Measurements from ENCODE around the gene TRIAP1. TPM values are rescaled to one million over a fixed set of nuclear protein-coding genes. Genes with fewer than 3 reads are reported as not detected.
A peak's percentile ranks its signal among the peaks of the same experiment; 100 is the strongest.

The TRIAP1 gene
- total RNA-seq, 2 donors from 2014 or later: 28.9 to 36.2 TPM

DNA sequence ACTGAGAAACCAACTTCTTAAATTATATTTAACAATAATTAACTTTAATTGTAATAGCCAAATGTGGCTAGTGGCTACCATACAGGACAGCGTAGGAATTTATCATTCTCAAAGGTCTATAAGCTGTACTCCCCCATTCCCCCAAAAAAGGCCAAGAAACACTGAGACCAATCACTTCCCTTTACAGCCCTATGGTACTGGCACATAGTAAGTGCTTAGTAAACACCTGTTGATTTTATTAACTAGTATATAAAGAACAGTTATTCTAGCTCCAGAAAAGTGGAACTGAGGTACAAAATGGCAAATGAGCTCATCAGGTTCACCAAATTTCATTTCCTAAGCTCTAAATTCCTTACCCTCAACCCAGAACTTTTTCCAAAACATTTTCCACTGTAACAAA lies 29.5 kb upstream of the TRIAP1 start:
- no peaks in the 10 kb centered on the region for H3K36me3 Mint-ChIP-seq
- ATAC-seq (no peak), DNase-seq (ENCODE audit: low spot score) (no peak)
- no peaks in the 10 kb centered on the region for H3K27me3 Mint-ChIP-seq
- peaks cover 40 to 53% of the 10 kb centered on the region in 2 donors for H3K4me1 Mint-ChIP-seq (ENCODE audit: low read depth in 2 of 2)
- H3K27ac Mint-ChIP-seq: peak overlapping the region; percentile 66 to 86
- no peaks in the 10 kb centered on the region for H3K9me3 Mint-ChIP-seq
- no peak overlapping the region for H3K4me3 Mint-ChIP-seq

DNA sequence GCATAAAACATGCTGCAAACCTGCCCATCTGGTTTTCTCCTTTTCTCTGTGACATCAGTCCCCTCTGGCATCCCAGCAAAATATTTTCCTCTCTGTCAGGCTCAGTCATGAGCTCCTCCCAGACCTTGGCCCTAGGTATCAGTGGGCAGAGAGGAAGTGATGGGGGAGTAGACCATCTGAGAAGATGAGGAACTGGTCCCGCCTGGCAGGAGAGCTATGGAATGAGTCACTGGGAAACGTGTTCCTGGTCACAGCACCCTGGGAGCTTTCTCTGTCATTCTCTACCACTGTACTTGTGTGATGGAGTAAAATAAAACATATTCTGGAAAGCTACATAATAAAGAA lies 28.4 kb upstream of the TRIAP1 start:
- Mint-ChIP-seq H3K4me3 (no peak overlapping the region), H3K9me3 (no peaks in the 10 kb centered on the region), H3K4me1 (ENCODE audit: low read depth in 2 of 2) (peaks cover 33 to 49% of the 10 kb centered on the region in 2 donors), H3K27me3 (no peaks in the 10 kb centered on the region), H3K27ac (peak overlapping the region in 1 of 2 donors; percentile 32), H3K36me3 (no peaks in the 10 kb centered on the region)
- DNase-seq (ENCODE audit: low spot score): no peak
- ATAC-seq: no peak

DNA sequence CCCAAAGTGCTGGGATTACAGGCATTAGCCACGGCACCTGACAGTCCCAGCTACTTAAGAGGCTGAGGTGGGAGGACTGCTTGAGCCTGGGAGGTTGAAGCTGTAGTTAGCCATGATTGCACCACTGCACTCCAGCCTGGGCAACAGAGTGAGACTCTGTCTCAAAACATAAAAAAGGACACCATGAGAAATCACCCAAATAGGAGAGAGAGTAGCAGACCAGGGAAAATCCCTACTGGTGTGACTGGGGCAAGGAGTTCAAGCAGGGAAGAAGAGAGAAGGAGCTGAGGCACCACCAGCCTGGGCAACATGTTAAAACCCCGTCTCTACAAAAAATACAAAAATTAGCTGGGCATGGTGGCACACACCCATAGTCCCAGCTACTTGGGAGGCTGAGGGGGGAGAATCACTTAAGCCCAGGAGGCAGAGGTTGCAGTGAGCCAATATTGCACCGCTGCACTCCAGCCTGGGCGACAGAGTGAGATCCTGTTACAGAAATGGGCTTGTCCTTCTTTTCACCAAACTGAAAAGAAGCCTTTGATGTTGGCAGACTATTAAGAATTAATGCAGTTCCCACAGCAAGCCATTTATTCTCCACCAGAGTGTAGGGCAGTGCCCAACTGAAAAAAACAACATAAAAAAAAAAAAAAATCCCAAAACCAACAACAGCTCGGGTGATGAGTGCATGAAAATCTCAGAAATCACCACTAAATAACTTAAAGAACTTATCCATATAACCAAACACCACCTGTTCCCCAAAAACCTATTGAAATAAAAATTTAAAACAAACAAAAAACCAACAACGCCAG lies 27.8 kb upstream of the TRIAP1 start:
- DNase-seq (ENCODE audit: low spot score) (no peak), ATAC-seq (no peak)
- no peaks in the 10 kb centered on the region for H3K27me3 Mint-ChIP-seq
- no peaks in the 10 kb centered on the region for H3K9me3 Mint-ChIP-seq
- peak overlapping the region in 1 of 2 donors; percentile 32 for H3K27ac Mint-ChIP-seq
- H3K4me1 Mint-ChIP-seq (ENCODE audit: low read depth in 2 of 2): peaks cover 31 to 45% of the 10 kb centered on the region in 2 donors
- peak overlapping the region; percentile 37 for H3K4me3 Mint-ChIP-seq
- no peaks in the 10 kb centered on the region for H3K36me3 Mint-ChIP-seq

DNA sequence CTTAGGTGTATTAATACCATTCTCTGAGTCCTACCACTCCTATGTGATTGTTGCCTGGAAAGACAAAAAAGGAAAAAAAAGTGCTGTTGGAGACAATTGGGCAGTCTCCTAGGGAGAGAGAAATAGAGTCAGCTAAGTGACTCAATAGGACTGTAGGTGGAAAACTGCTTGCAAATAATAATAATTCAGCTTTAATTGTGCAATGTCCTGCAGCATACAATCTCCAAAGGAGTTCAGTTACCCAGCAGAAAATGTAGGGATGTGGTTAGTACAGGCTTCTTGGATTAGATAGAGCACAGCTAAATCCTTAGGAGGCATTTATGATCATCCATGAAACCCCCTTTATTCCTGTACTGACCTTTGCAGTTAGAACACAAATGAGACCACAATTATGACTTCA lies 26.3 kb upstream of the TRIAP1 start:
- DNase-seq (ENCODE audit: low spot score): no peak
- Mint-ChIP-seq H3K27ac (peak overlapping the region; percentile 39 to 44), H3K4me3 (no peak overlapping the region), H3K4me1 (ENCODE audit: low read depth in 2 of 2) (peaks cover 39 to 57% of the 10 kb centered on the region in 2 donors), H3K27me3 (no peaks in the 10 kb centered on the region), H3K9me3 (no peaks in the 10 kb centered on the region), H3K36me3 (no peaks in the 10 kb centered on the region)
- no peak for ATAC-seq

DNA sequence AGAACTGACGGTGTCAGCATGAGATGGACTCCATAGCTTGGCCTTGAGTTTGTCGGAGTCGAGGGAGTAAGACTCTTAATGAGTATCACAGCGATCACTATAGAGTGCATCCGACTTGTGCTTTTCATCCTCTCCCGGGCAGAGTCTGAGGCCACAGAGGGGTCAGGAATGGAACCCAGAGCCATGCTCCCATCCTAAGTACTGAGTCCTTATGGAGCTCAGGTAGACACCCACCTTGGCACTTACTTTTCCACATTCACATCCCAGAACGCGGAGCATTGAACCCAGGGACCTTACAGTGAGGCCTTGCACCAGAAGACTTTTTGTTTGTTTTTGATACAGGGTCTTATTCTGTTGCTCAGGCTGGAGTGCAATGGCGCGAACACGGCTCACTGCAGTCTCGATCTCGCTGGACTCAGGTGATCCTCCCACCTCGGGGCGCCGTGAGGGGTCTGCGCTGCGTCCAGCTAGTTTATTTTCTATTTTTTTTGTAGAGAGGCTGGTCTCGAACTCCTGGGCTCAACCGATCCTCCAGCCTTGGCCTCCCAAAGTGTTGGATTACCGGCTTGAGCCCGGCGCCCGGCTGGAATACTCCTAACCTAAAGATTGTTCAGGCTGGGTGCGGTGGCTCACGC lies 24.1 kb upstream of the TRIAP1 start:
- H3K4me3 Mint-ChIP-seq: peak overlapping the region; percentile 89
- no peaks in the 10 kb centered on the region for H3K9me3 Mint-ChIP-seq
- H3K27me3 Mint-ChIP-seq: no peaks in the 10 kb centered on the region
- peaks cover 4% of the 10 kb centered on the region for H3K36me3 Mint-ChIP-seq
- peak overlapping the region; percentile 84 to 90 for H3K27ac Mint-ChIP-seq
- peaks cover 46 to 55% of the 10 kb centered on the region in 2 donors for H3K4me1 Mint-ChIP-seq (ENCODE audit: low read depth in 2 of 2)
- peak; percentile 34 to 45 for ATAC-seq
- DNase-seq (ENCODE audit: low spot score): no peak

DNA sequence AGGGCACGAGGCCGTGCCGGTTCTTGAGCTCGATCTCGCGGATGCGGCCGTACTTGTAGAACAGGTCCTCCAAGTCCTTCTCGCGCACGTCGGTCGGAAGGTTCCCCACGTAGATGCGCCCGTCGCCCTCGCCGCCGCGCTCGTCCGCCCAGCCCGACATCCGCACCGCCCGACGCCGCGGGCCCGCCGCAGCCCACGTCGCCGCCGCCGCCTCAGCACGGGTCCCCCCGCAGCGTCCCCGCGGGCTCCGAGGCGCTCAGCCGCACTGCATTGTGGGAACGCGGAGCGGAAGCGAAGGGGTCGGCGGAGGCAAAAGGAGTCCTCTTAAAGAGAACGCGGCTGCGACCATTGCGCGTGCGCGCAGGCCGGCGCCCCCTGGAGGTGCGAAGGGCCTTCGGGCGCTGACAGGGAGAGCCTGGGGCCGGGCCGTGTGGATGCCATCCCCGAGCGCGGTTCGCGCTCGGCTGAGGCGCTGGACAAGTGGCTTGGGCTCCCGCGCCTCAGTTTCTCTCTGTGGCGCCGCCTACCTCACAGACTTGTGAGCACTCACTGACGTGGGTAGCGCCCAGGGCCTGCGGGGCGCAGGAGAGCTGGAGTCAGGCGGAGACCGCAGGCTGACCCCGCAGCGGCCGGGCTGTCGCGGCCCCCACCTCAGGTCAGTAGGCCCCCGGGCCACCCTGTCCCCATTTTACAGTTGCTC lies 23.4 kb upstream of the TRIAP1 start, which contains the start of gene SRSF9:
TSS of gene SRSF9 (minus strand) at position 299 of the 700 bp plus-strand sequence. CDS start at position 160, 139 bp downstream.
- ATAC-seq (peak; percentile 97), DNase-seq (ENCODE audit: low spot score) (peak; percentile 98)
- Mint-ChIP-seq H3K27ac (peak within 1 kb of the TSS; percentile 84 to 95), H3K9me3 (no peaks in the 10 kb centered on the region), H3K4me3 (peak within 1 kb of the TSS; percentile 89), H3K27me3 (no peaks in the 10 kb centered on the region), H3K4me1 (ENCODE audit: low read depth in 2 of 2) (peaks cover 44 to 50% of the 10 kb centered on the region in 2 donors), H3K36me3 (peaks cover 9% of the 10 kb centered on the region)

DNA sequence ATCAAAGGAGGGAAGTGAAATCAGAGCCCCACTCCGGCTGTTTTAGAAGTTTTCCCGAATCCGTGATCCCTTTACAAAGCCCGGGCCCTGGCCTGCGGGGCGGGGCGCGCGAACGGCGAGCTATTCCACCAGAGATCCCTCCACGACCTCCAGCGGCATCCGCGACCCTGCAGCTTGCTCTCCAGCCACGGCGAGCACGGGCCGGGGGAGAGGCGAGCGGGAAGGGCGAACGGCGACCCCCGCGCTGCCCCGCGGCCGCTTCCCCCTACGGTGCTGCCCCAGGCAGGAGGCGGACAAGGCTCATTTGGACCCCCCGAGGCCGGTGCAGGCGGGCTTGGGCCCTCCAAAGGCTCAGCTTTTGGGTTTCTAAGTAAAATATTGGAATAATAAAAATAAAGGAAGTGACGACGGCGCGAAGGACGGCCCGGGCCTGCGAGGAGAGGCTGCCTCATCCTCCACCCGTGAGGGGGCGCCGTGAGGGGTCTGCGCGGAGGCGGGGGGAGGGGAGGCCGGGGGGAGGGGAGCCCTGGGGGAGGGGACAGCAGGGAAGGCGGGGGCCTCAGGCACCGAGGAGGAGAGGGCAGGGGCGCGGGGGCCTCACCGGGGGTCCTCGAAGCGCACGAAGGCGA lies 22.8 kb upstream of the TRIAP1 start:
- Mint-ChIP-seq H3K27ac (peak overlapping the region; percentile 84 to 95), H3K4me1 (ENCODE audit: low read depth in 2 of 2) (peaks cover 44 to 47% of the 10 kb centered on the region in 2 donors), H3K4me3 (peak overlapping the region; percentile 89), H3K27me3 (no peaks in the 10 kb centered on the region), H3K36me3 (peaks cover 15% of the 10 kb centered on the region), H3K9me3 (no peaks in the 10 kb centered on the region)
- DNase-seq (ENCODE audit: low spot score): no peak
- peak; percentile 59 to 69 for ATAC-seq

DNA sequence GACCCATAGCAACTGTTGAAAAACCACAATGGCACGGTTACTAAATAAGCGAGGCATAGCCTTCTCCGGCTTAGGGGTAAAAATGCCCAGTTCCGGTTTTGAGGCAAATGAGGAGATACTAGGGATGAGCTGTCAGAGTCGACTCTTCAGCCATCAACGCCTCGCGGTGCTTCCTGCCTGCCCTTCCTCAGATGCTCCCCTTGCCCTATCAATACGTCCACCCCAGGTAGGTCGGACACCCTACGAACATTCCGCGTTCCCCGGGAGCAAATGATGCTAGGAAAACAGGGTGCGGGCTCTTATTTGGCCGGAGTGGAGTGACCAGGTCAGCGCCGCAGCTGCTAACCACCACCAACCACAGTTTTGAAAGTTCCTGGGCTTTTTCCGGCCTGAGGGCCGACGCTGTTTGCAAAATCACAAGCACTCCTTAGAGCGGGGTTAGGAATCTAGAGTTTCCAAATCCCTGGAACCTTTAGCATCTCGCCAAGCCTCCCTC lies 22.2 kb upstream of the TRIAP1 start:
- H3K4me1 Mint-ChIP-seq (ENCODE audit: low read depth in 2 of 2): peaks cover 40 to 43% of the 10 kb centered on the region in 2 donors
- ATAC-seq (no peak), DNase-seq (ENCODE audit: low spot score) (no peak)
- no peaks in the 10 kb centered on the region for H3K9me3 Mint-ChIP-seq
- peak overlapping the region; percentile 89 for H3K4me3 Mint-ChIP-seq
- peak overlapping the region; percentile 84 to 95 for H3K27ac Mint-ChIP-seq
- H3K36me3 Mint-ChIP-seq: peaks cover 19% of the 10 kb centered on the region
- H3K27me3 Mint-ChIP-seq: no peaks in the 10 kb centered on the region

DNA sequence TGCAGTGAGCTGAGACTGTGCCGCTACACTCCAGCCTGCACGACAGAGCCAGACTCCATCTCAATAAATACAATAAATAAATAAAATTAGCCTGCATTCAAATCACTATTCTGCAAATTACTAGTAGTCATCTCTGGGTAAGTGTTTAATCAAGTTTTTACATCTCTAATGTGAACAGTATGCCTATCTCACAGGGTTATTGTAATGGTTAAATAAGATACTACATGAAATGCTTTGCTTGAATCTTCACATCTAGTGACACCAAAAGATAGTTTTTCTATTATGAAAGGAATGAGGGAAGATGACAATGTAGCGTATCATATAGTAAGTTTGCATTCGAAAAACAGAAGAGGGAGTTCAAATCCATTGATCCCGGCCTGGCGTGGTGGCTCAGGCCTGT lies 21.3 kb upstream of the TRIAP1 start:
- no peaks in the 10 kb centered on the region for H3K27me3 Mint-ChIP-seq
- H3K9me3 Mint-ChIP-seq: no peaks in the 10 kb centered on the region
- ATAC-seq (no peak), DNase-seq (ENCODE audit: low spot score) (no peak)
- H3K36me3 Mint-ChIP-seq: peaks cover 19% of the 10 kb centered on the region
- H3K4me1 Mint-ChIP-seq (ENCODE audit: low read depth in 2 of 2): peaks cover 35% of the 10 kb centered on the region in 2 donors
- H3K27ac Mint-ChIP-seq: peak overlapping the region; percentile 84 to 95
- H3K4me3 Mint-ChIP-seq: peak overlapping the region; percentile 89

DNA sequence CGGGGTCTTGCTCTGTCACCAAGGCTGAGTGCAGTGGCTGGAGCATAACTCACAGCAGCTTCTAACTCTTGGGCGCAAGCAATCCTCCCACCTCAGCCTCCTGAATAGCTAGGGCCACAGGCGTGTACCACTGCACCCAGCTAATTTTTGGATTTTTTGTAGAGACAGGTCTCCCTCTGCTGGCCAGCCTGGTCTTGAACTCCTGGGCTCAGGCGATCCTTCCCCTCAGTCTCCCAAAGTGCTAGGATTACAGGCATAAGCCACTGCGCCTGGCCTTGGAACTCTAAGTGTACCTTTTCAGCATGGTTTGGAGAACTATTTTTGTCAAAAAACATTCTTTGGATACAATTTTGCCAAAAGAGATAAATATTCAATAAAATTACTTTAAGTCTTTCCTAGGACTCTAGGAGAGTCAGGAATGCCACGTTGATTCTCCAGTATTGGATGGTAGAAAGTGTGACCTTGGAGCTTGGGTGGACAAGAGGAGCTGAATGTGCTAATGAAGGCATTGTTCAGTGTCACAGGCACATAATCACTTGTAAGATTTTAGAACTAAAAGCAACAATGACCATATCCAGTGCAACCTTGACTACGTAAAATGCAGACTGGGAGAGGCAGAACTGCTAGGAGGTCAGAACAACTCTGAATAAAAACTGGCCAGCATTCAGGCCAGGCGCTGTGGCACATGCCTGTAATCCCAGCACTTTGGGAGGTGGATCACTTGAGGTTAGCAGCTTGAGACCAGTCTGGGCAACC lies 20.6 kb upstream of the TRIAP1 start:
- ATAC-seq (no peak), DNase-seq (ENCODE audit: low spot score) (no peak)
- H3K27ac Mint-ChIP-seq: peak overlapping the region; percentile 58 to 95
- peaks cover 23% of the 10 kb centered on the region for H3K36me3 Mint-ChIP-seq
- peaks cover 28 to 32% of the 10 kb centered on the region in 2 donors for H3K4me1 Mint-ChIP-seq (ENCODE audit: low read depth in 2 of 2)
- H3K9me3 Mint-ChIP-seq: no peaks in the 10 kb centered on the region
- no peaks in the 10 kb centered on the region for H3K27me3 Mint-ChIP-seq
- peak overlapping the region; percentile 57 for H3K4me3 Mint-ChIP-seq

DNA sequence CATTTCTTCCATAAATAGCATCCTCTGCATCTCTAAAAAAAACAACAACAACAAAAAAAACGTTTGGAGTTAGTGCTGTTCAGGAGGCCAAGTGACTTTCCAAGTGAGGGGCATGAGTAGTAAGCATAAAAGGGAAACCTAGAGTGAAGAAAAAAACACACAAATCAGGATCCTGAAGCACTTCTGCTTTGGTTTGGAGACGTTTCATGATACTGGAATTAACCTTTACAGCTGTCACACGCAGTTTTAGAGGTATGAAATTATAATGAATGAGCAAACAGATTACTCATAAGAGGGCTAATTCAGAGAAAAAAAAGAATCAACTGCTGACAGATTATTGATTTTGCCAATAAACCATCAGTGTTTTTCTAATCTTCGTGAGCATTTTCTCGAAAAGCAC lies 19.6 kb upstream of the TRIAP1 start:
- peaks cover 24% of the 10 kb centered on the region for H3K36me3 Mint-ChIP-seq
- H3K4me3 Mint-ChIP-seq: peak overlapping the region; percentile 57
- H3K27ac Mint-ChIP-seq: peak overlapping the region; percentile 58 to 78
- DNase-seq (ENCODE audit: low spot score) (no peak), ATAC-seq (no peak)
- H3K27me3 Mint-ChIP-seq: no peaks in the 10 kb centered on the region
- H3K9me3 Mint-ChIP-seq: no peaks in the 10 kb centered on the region
- H3K4me1 Mint-ChIP-seq (ENCODE audit: low read depth in 2 of 2): peaks cover 25 to 29% of the 10 kb centered on the region in 2 donors

DNA sequence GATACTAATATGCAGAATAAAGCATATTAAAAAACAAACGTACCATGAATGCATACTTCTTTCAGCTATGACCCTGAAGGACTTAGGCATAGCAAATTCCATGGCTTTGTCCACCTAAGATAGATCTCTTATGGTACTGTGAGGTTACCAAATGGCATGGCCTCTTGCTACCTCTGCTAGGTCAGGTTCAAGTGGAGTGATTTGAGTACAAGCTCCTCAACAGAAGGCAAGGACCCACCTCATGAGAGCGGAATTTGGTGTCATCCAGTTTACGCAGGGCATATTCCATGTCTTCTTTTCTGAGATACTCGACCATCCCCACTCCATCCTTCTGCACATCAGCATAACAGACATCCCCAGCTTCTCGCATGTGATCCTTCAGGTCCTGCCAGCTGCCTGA lies 17.5 kb upstream of the TRIAP1 start:
- Mint-ChIP-seq H3K27ac (no peak overlapping the region), H3K4me1 (ENCODE audit: low read depth in 2 of 2) (peaks cover 19 to 28% of the 10 kb centered on the region in 2 donors), H3K4me3 (no peak overlapping the region), H3K36me3 (peaks cover 30% of the 10 kb centered on the region), H3K27me3 (no peaks in the 10 kb centered on the region), H3K9me3 (no peaks in the 10 kb centered on the region)
- ATAC-seq (no peak), DNase-seq (ENCODE audit: low spot score) (no peak)
